ENCODE data around the gene LAMB4. TPM values are rescaled to one million over a fixed set of nuclear protein-coding genes. Genes with fewer than 3 reads are reported as not detected.
A peak's percentile ranks its signal among the peaks of the same experiment; 100 is the strongest.

LAMB4 gene
- total and polyA plus RNA-seq, 2 experiments from 2014 or later, result 0.16 TPM; not detected in 1

GRCh38 chr7:108069646-108070045 lies 60.5 kb downstream of the LAMB4 start:
- no peak for TF ChIP-seq EZH2 (IDR thresholded peaks at IDR 0.05; ENCODE audit: insufficient read depth, poor library complexity, severe bottlenecking)
- no peak for TF ChIP-seq EZH2phosphoT487 (IDR thresholded peaks at IDR 0.05; ENCODE audit: insufficient read depth, low read depth)
- no peaks in the 10 kb centered on the region for H3K9me3 ChIP-seq (ENCODE audit: low read depth)

GRCh38 chr7:108067844-108068243 lies 62.3 kb downstream of the LAMB4 start:
- Histone ChIP-seq H3K27ac (no peak overlapping the region), H3F3A (ENCODE audit: insufficient read depth) (no peaks in the 10 kb centered on the region), H2AFZ (no peak overlapping the region), H4K20me1 (ENCODE audit: insufficient read depth) (no peaks in the 10 kb centered on the region), H3K4me1 (ENCODE audit: insufficient read depth) (no peaks in the 10 kb centered on the region), H3K79me2 (ENCODE audit: insufficient read depth) (no peaks in the 10 kb centered on the region), H3K9me2 (ENCODE audit: insufficient read depth) (peaks cover 3% of the 10 kb centered on the region; the same call in 1 of the 2 replicates), H3K9ac (no peak overlapping the region), H3K27me3 (replicated peaks; ENCODE audit: insufficient read depth) (no peaks in the 10 kb centered on the region), H3K4me3 (no peak overlapping the region), H3K9me3 (ENCODE audit: low read depth) (no peaks in the 10 kb centered on the region), H3K36me3 (ENCODE audit: low read depth) (no peaks in the 10 kb centered on the region), H3K4me2 (ENCODE audit: unreplicated experiment) (no peak overlapping the region)
- no peak for DNase-seq
- in situ Hi-C loops (cut with MboI), result no loop called here
- WGBS, 2 experiments (ENCODE audit: low coverage in 1 of 2, low lambda C conversion rate in 2 of 2, missing lambda C conversion rate in 2 of 2), result 98 to 99% methylated on average over 7 of the region's 7 CpGs
- no peak for TF ChIP-seq EZH2phosphoT487 (IDR thresholded peaks at IDR 0.05; ENCODE audit: insufficient read depth, low read depth)
- no peak for TF ChIP-seq EZH2 (IDR thresholded peaks at IDR 0.05; ENCODE audit: insufficient read depth, poor library complexity, severe bottlenecking)

More at GRCh38 chr7:108069646-108070045, 60.5 kb downstream of the LAMB4 start:
- DNase-seq, result no peak
- no peak overlapping the region for H3K9ac ChIP-seq
- in situ Hi-C loops (cut with MboI), result no loop called here
- H4K20me1 ChIP-seq (ENCODE audit: insufficient read depth), result no peaks in the 10 kb centered on the region
- H3K4me3 ChIP-seq, result no peak overlapping the region
- WGBS, 2 experiments (ENCODE audit: low coverage in 1 of 2, low lambda C conversion rate in 2 of 2, missing lambda C conversion rate in 2 of 2), result 92 to 98% methylated on average over 2 of the region's 2 CpGs
- no peak overlapping the region for H3K4me2 ChIP-seq (ENCODE audit: unreplicated experiment)
- no peak overlapping the region for H2AFZ ChIP-seq
- no peaks in the 10 kb centered on the region for H3K27me3 ChIP-seq (replicated peaks; ENCODE audit: insufficient read depth)
- H3F3A ChIP-seq (ENCODE audit: insufficient read depth), result no peaks in the 10 kb centered on the region
- peaks cover 3% of the 10 kb centered on the region; the same call in 1 of the 2 replicates for H3K9me2 ChIP-seq (ENCODE audit: insufficient read depth)
- no peaks in the 10 kb centered on the region for H3K79me2 ChIP-seq (ENCODE audit: insufficient read depth)
- H3K27ac ChIP-seq, result no peak overlapping the region
- no peaks in the 10 kb centered on the region for H3K36me3 ChIP-seq (ENCODE audit: low read depth)
- no peaks in the 10 kb centered on the region for H3K4me1 ChIP-seq (ENCODE audit: insufficient read depth)

GRCh38 chr7:108066486-108066885 lies 63.7 kb downstream of the LAMB4 start:
- 42 to 43% methylated on average over 9 of the region's 9 CpGs for WGBS, 2 experiments (ENCODE audit: low coverage in 1 of 2, low lambda C conversion rate in 2 of 2, missing lambda C conversion rate in 2 of 2)
- in situ Hi-C loops (cut with MboI), result no loop called here
- H2AFZ ChIP-seq, result no peak overlapping the region
- no peak overlapping the region for H3K4me2 ChIP-seq (ENCODE audit: unreplicated experiment)
- DNase-seq, result peak; percentile 44
- H3K9ac ChIP-seq, result no peak overlapping the region
- H3K27me3 ChIP-seq (replicated peaks; ENCODE audit: insufficient read depth), result no peaks in the 10 kb centered on the region
- H3F3A ChIP-seq (ENCODE audit: insufficient read depth), result 0 out of 2 replicates have a peak, but pooled peaks cover 9% of the 10 kb centered on the region
- H3K4me1 ChIP-seq (ENCODE audit: insufficient read depth), result peaks cover 6% of the 10 kb centered on the region; the same call in 1 of the 2 replicates
- TF ChIP-seq EZH2phosphoT487 (IDR thresholded peaks at IDR 0.05; ENCODE audit: insufficient read depth, low read depth) (no peak), EZH2 (IDR thresholded peaks at IDR 0.05; ENCODE audit: insufficient read depth, poor library complexity, severe bottlenecking) (no peak)
- H4K20me1 ChIP-seq (ENCODE audit: insufficient read depth), result no peaks in the 10 kb centered on the region
- H3K79me2 ChIP-seq (ENCODE audit: insufficient read depth), result no peaks in the 10 kb centered on the region
- H3K9me3 ChIP-seq (ENCODE audit: low read depth), result no peaks in the 10 kb centered on the region
- H3K27ac ChIP-seq, result no peak overlapping the region
- no peaks in the 10 kb centered on the region for H3K36me3 ChIP-seq (ENCODE audit: low read depth)
- no peak overlapping the region for H3K4me3 ChIP-seq
- peaks cover 3% of the 10 kb centered on the region; the same call in 1 of the 2 replicates for H3K9me2 ChIP-seq (ENCODE audit: insufficient read depth)

- Histone ChIP-seq H3K9me3 (ENCODE audit: low read depth) (no peaks in the 10 kb centered on the region), H3K36me3 (ENCODE audit: low read depth) (no peaks in the 10 kb centered on the region), H3F3A (ENCODE audit: insufficient read depth) (0 out of 2 replicates have a peak, but pooled peaks cover 10% of the 10 kb centered on the region), H4K20me1 (ENCODE audit: insufficient read depth) (no peaks in the 10 kb centered on the region), H3K27ac (no peak overlapping the region), H3K79me2 (ENCODE audit: insufficient read depth) (no peaks in the 10 kb centered on the region), H3K4me3 (no peak overlapping the region), H2AFZ (no peak overlapping the region), H3K4me2 (ENCODE audit: unreplicated experiment) (no peak overlapping the region), H3K4me1 (ENCODE audit: insufficient read depth) (peaks cover 6% of the 10 kb centered on the region; the same call in 1 of the 2 replicates), H3K9me2 (ENCODE audit: insufficient read depth) (no peaks in the 10 kb centered on the region), H3K9ac (no peak overlapping the region), H3K27me3 (replicated peaks; ENCODE audit: insufficient read depth) (no peaks in the 10 kb centered on the region)
- no peak for TF ChIP-seq EZH2phosphoT487 (IDR thresholded peaks at IDR 0.05; ENCODE audit: insufficient read depth, low read depth)
- no peak for TF ChIP-seq EZH2 (IDR thresholded peaks at IDR 0.05; ENCODE audit: insufficient read depth, poor library complexity, severe bottlenecking)
- in situ Hi-C loops (cut with MboI), result no loop called here
- no peak for DNase-seq
- 92 to 93% methylated on average over 5 of the region's 5 CpGs for WGBS, 2 experiments (ENCODE audit: low coverage in 1 of 2, low lambda C conversion rate in 2 of 2, missing lambda C conversion rate in 2 of 2)
These were observed 66.6 kb downstream of the LAMB4 start for GRCh38 chr7:108063520-108063933.

All from GM23248 (cell line).